ENCODE data around the gene TSGA10. TPM values are rescaled to one million over a fixed set of nuclear protein-coding genes. Genes with fewer than 3 reads are reported as not detected.

Gene TSGA10
- total and polyA plus RNA-seq, 2 donors from 2014 or later = 5.3 to 16.1 TPM

DNA sequence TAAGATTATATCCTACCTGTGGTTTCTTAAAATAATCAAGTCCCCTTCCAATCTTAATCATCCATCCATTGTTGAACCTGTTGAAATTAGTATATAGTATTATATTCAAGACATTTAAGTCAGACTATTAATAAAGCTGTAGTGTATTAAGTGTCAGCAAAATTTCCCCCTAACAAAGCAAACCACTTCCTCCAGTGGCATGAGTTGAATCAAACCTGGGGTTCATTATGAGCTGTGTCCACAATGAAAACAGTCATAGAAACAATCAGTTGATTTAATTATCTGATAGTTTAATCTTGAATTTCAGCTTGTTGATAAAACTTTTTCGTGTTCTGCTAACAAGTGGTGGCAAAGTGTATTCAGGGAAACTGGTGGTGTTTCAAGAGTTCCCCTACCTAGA lies 14.8 kb upstream of the TSGA10 start:
- FAIRE-seq (no peak), DNase-seq (no peak)
- Histone ChIP-seq H3K9me3 (ENCODE audit: control insufficient read depth in 2 of 3, insufficient read depth in 1 of 3, low read length in 3 of 3) (no peaks in the 10 kb centered on the region), H3K9ac (ENCODE audit: low read length in 3 of 3) (no peak overlapping the region), H3K36me3 (ENCODE audit: control insufficient read depth in 2 of 3, insufficient read depth in 3 of 3, low read length in 3 of 3) (peaks cover 0 to 18% (median 13%) of the 10 kb centered on the region in 3 donors), H3K4me1 (ENCODE audit: control insufficient read depth in 2 of 3, insufficient read depth in 2 of 3, low read depth in 1 of 3, low read length in 3 of 3) (no peaks in the 10 kb centered on the region), H3K4me3 (ENCODE audit: low read length in 3 of 3) (no peak overlapping the region), H3K27me3 (ENCODE audit: control insufficient read depth, insufficient read depth, low read length) (no peaks in the 10 kb centered on the region), H3K27ac (ENCODE audit: low read depth in 2 of 2, low read length in 2 of 2) (no peak overlapping the region)
- intact Hi-C loops (cut with DNase I) = no loop called here
- TF ChIP-seq, protein P1, sequence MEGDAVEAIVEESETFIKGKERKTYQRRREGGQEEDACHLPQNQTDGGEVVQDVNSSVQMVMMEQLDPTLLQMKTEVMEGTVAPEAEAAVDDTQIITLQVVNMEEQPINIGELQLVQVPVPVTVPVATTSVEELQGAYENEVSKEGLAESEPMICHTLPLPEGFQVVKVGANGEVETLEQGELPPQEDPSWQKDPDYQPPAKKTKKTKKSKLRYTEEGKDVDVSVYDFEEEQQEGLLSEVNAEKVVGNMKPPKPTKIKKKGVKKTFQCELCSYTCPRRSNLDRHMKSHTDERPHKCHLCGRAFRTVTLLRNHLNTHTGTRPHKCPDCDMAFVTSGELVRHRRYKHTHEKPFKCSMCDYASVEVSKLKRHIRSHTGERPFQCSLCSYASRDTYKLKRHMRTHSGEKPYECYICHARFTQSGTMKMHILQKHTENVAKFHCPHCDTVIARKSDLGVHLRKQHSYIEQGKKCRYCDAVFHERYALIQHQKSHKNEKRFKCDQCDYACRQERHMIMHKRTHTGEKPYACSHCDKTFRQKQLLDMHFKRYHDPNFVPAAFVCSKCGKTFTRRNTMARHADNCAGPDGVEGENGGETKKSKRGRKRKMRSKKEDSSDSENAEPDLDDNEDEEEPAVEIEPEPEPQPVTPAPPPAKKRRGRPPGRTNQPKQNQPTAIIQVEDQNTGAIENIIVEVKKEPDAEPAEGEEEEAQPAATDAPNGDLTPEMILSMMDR (IDR thresholded peaks at IDR 0.05; ENCODE audit: borderline replicate concordance, extremely low read depth, insufficient read depth) = no peak

DNA sequence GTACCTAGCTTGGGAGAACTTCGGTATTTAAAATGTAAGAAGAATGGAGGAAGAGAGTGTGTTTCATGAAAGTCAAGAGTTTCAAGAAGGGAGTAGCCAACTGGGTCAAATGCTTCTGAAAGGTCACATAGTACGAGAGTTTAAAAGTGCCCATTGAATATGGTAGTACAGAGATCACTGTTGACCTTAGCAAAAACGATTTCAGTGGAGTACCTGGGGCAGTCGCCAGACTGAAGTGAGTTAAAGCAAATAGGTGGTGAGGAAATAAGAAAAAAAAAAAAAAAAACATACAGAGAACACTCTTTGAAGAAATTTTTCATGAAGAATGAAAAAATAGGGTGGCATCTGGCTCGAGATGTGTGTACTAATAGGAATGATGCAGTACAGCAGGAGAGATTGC lies 11.5 kb upstream of the TSGA10 start:
- Histone ChIP-seq H3K4me1 (ENCODE audit: control insufficient read depth in 2 of 3, insufficient read depth in 2 of 3, low read depth in 1 of 3, low read length in 3 of 3) (no peaks in the 10 kb centered on the region), H3K27ac (ENCODE audit: low read depth in 2 of 2, low read length in 2 of 2) (no peak overlapping the region), H3K4me3 (ENCODE audit: low read length in 3 of 3) (no peak overlapping the region), H3K9ac (ENCODE audit: low read length in 3 of 3) (no peak overlapping the region), H3K27me3 (ENCODE audit: control insufficient read depth, insufficient read depth, low read length) (no peaks in the 10 kb centered on the region), H3K36me3 (ENCODE audit: control insufficient read depth in 2 of 3, insufficient read depth in 3 of 3, low read length in 3 of 3) (peaks cover 0 to 14% (median 13%) of the 10 kb centered on the region in 3 donors), H3K9me3 (ENCODE audit: control insufficient read depth in 2 of 3, insufficient read depth in 1 of 3, low read length in 3 of 3) (no peaks in the 10 kb centered on the region)
- TF ChIP-seq, protein P1 (IDR thresholded peaks at IDR 0.05; ENCODE audit: borderline replicate concordance, extremely low read depth, insufficient read depth) = no peak
- DNase-seq (no peak), FAIRE-seq (no peak)
- intact Hi-C loops (cut with DNase I) = no loop called here

GRCh38 chr2:99159594-99159993 lies 4.9 kb upstream of the TSGA10 start:
- DNase-seq = no peak
- Histone ChIP-seq H3K4me3 (ENCODE audit: low read length in 3 of 3) (no peak overlapping the region), H3K4me1 (ENCODE audit: control insufficient read depth in 2 of 3, insufficient read depth in 2 of 3, low read depth in 1 of 3, low read length in 3 of 3) (peaks cover 0 to 7% (median 0%) of the 10 kb centered on the region in 3 donors), H3K27me3 (ENCODE audit: control insufficient read depth, insufficient read depth, low read length) (no peaks in the 10 kb centered on the region), H3K9ac (ENCODE audit: low read length in 3 of 3) (no peak overlapping the region), H3K36me3 (ENCODE audit: control insufficient read depth in 2 of 3, insufficient read depth in 3 of 3, low read length in 3 of 3) (peaks cover 0 to 3% (median 0%) of the 10 kb centered on the region in 3 donors), H3K27ac (ENCODE audit: low read depth in 2 of 2, low read length in 2 of 2) (no peak overlapping the region), H3K9me3 (ENCODE audit: control insufficient read depth in 2 of 3, insufficient read depth in 1 of 3, low read length in 3 of 3) (no peaks in the 10 kb centered on the region)
- intact Hi-C loops (cut with DNase I) = no loop called here
- TF ChIP-seq, protein P1 (IDR thresholded peaks at IDR 0.05; ENCODE audit: borderline replicate concordance, extremely low read depth, insufficient read depth) = no peak
- FAIRE-seq = no peak

GRCh38 chr2:99158599-99158998 lies 3.9 kb upstream of the TSGA10 start:
- Histone ChIP-seq H3K4me3 (ENCODE audit: low read length in 3 of 3) (no peak overlapping the region), H3K27me3 (ENCODE audit: control insufficient read depth, insufficient read depth, low read length) (no peaks in the 10 kb centered on the region), H3K9ac (ENCODE audit: low read length in 3 of 3) (no peak overlapping the region), H3K4me1 (ENCODE audit: control insufficient read depth in 2 of 3, insufficient read depth in 2 of 3, low read depth in 1 of 3, low read length in 3 of 3) (peaks cover 0 to 13% (median 6%) of the 10 kb centered on the region in 3 donors), H3K9me3 (ENCODE audit: control insufficient read depth in 2 of 3, insufficient read depth in 1 of 3, low read length in 3 of 3) (no peaks in the 10 kb centered on the region), H3K27ac (ENCODE audit: low read depth in 2 of 2, low read length in 2 of 2) (no peak overlapping the region), H3K36me3 (ENCODE audit: control insufficient read depth in 2 of 3, insufficient read depth in 3 of 3, low read length in 3 of 3) (peaks cover 0 to 3% (median 0%) of the 10 kb centered on the region in 3 donors)
- TF ChIP-seq, protein P1 (IDR thresholded peaks at IDR 0.05; ENCODE audit: borderline replicate concordance, extremely low read depth, insufficient read depth) = no peak
- intact Hi-C loops (cut with DNase I) = no loop called here
- FAIRE-seq (no peak), DNase-seq (no peak)

Data from kidney (tissue), 14 donors.